ENCODE measurements around the gene TSKS. TPM values are rescaled to one million over a fixed set of nuclear protein-coding genes. Genes with fewer than 3 reads are reported as not detected.
"Not testable (repeated sequence)": the region's sequence is repeated elsewhere in the genome, so short reads cannot be mapped to it uniquely, and the experiment has no call there.

The TSKS gene
- total RNA-seq, 1 experiment from 2014 or later = 0.76 TPM

DNA sequence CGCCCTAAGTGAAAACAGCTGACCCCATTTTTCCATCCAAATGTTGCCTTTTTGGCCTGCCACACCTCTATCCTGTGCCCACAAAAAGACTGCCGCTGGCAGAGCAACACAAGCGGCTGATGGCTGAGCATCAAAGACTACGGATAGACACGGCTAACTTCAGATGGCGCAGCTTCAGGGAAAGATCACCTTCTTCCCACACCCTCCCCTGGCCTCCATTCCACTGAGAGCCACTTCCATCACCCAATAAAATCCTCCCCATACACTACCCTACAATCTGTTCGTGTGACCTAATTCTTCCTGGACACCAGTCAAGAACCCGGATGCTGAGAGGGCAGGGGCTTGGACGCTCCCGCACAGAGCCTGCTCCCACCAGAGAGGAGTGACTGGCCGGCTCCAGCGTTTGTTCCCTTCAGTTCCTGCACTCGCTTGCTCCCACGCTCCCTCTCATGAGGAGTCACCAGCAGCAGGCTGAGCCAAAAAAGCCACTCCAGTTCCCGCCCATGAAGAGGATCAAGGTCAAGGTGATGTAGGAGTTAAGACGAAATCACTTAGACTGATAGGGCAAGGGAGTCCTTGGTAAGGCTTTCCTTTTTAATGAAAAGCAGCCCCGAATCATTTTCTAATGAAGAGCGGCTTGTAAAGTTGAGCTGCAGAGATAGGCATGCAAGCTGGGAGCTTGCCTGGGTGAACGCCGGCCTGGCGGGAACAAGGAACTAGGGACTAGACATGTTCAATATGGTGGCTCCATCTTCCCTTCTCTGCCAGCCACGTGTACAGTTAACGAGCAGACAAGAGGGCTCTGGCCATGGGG is 35.7 kb downstream of the TSKS start (continued):
- TF ChIP-seq TCF7L2 (IDR thresholded peaks at IDR 0.05; ENCODE audit: borderline replicate concordance, extremely low read depth, insufficient read depth, insufficient read length) = no peak
- TF ChIP-seq SIN3A (IDR thresholded peaks at IDR 0.05; ENCODE audit: low read depth) = no peak
- no peak for TF ChIP-seq ELF1 (IDR thresholded peaks at IDR 0.05; ENCODE audit: borderline replicate concordance, low read depth)
- TF ChIP-seq, protein P1, sequence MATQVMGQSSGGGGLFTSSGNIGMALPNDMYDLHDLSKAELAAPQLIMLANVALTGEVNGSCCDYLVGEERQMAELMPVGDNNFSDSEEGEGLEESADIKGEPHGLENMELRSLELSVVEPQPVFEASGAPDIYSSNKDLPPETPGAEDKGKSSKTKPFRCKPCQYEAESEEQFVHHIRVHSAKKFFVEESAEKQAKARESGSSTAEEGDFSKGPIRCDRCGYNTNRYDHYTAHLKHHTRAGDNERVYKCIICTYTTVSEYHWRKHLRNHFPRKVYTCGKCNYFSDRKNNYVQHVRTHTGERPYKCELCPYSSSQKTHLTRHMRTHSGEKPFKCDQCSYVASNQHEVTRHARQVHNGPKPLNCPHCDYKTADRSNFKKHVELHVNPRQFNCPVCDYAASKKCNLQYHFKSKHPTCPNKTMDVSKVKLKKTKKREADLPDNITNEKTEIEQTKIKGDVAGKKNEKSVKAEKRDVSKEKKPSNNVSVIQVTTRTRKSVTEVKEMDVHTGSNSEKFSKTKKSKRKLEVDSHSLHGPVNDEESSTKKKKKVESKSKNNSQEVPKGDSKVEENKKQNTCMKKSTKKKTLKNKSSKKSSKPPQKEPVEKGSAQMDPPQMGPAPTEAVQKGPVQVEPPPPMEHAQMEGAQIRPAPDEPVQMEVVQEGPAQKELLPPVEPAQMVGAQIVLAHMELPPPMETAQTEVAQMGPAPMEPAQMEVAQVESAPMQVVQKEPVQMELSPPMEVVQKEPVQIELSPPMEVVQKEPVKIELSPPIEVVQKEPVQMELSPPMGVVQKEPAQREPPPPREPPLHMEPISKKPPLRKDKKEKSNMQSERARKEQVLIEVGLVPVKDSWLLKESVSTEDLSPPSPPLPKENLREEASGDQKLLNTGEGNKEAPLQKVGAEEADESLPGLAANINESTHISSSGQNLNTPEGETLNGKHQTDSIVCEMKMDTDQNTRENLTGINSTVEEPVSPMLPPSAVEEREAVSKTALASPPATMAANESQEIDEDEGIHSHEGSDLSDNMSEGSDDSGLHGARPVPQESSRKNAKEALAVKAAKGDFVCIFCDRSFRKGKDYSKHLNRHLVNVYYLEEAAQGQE (IDR thresholded peaks at IDR 0.05; ENCODE audit: low read depth) = no peak

DNA sequence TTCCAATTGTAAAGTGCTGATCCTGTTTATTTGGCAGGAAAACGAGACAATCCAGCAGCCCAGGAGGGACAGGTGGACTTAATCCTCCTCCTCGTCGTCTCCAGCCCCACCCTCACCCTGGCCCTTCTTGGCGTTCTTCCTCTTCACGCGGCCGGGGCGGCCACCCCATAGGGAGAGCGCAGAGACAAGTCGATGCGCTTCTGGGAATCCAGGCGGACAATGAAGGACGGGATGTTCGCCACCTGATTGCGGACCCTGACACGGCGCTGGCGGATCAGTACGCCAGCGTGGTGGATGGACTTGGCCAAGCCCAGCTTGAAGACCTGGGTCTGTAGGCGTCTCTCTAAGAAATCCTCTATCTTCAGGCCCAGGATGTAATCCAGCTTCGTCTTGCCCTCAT is 43.7 kb downstream of the TSKS start:
- ATAC-seq; H3K79me2 ChIP-seq (ENCODE audit: insufficient read depth, low read length); H2AFZ ChIP-seq (ENCODE audit: low read depth, low read length, poor library complexity, severe bottlenecking); H3K4me3 ChIP-seq (replicated peaks in 1 of 2; ENCODE audit: low read depth in 1 of 2, low read length in 2 of 2); H3K27ac ChIP-seq (ENCODE audit: low read depth, low read length); H3K9ac ChIP-seq (ENCODE audit: low read length); DNase-seq (ENCODE audit: low read depth, low spot score); RAD21 ChIA-PET (ENCODE audit: low non-redundant PET in 1 of 2, low total read pairs in 2 of 2, uncharacterized antibody in 2 of 2, unreplicated experiment in 2 of 2); H3K4me2 ChIP-seq (ENCODE audit: low read length); H3K36me3 ChIP-seq (ENCODE audit: control insufficient read depth in 1 of 2, insufficient read depth in 2 of 2, low read length in 2 of 2); POLR2A ChIA-PET; H3K27me3 ChIP-seq (ENCODE audit: insufficient read depth, low read length); CTCF ChIA-PET; H3K9me2 ChIP-seq (ENCODE audit: insufficient read depth); intact Hi-C loops (cut with micrococcal nuclease); H4K20me1 ChIP-seq (ENCODE audit: insufficient read depth); H3K9me3 ChIP-seq (ENCODE audit: control insufficient read depth in 1 of 2, insufficient read depth in 1 of 2, low read depth in 1 of 2, low read length in 2 of 2): not testable (repeated sequence)
- BruUV-seq (replicated peaks) = TSS peak; percentile 75
- H3K4me1 ChIP-seq (ENCODE audit: control insufficient read depth in 1 of 2, insufficient read depth in 2 of 2, low read length in 2 of 2) = peaks cover 0 to 27% of the 10 kb centered on the region in 2 experiments; a peak in 3 of 4 replicates
